Measurements from ENCODE around the gene ZER1.

ZER1 gene

DNA sequence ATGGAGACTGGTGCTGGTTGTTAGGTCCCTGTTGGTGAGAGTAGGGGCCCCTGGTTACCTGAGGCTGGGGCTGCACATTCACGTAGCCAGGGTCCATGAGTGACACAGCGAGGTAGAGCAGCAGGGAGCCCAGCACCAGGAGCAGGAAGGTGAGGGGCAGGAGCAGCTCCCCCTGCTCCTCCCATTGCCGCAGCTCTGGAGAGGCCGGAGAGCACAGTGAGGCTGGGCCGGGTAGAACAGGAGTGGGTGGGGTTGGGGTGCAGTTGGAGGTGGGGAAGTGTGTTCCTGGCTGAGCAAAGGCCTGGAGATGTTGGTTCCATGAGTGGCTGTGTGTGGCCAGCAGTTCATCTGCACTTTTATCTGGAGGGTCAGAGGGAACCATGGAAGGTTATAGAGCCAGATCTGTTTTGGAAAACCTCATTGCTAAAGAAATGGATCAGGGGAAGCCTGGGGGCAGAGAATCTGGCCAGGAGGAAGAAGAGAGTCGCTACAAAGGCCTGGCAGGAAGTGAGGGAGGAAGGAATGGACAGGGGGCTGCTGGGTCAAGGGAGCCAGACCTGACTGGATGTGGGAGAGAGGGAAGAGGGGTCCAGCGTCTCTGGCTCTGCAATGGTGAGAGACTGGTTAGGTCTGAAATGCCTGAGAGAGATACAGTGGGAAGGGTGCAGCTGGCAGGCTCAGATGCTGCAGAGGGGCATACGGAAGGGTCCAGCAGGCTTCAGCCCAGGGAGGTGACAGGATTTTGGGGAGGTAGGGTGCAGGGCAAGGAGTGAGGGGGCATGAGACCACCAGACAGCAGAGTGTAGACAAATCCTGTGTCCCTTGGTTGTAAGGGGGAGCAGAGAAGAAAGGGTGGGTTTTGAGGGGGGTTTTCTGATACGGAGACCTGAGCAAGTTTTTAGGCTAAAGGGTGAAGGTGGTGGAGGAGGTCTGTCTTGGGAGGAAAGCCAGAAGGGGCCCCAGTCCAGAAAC lies 49.1 kb downstream of the ZER1 start:
- peak overlapping the region; percentile 76 for H3K4me3 ChIP-seq (ENCODE audit: low read depth, low read length)
- H3K9ac ChIP-seq (ENCODE audit: low read length): peak overlapping the region; percentile 9
- no peak overlapping the region for H3K27ac ChIP-seq (ENCODE audit: low read depth, low read length)
- 0 out of 2 replicates have a peak, but pooled peaks cover 7% of the 10 kb centered on the region for H3K4me1 ChIP-seq (ENCODE audit: control insufficient read depth, insufficient read depth, low read length)
- H3K27me3 ChIP-seq (ENCODE audit: control insufficient read depth, insufficient read depth, low read length): no peaks in the 10 kb centered on the region
- H3K36me3 ChIP-seq (ENCODE audit: control insufficient read depth, insufficient read depth, low read length): peaks cover 34% of the 10 kb centered on the region
- H3K9me3 ChIP-seq (ENCODE audit: control insufficient read depth, insufficient read depth, low read depth, low read length): no peaks in the 10 kb centered on the region

DNA sequence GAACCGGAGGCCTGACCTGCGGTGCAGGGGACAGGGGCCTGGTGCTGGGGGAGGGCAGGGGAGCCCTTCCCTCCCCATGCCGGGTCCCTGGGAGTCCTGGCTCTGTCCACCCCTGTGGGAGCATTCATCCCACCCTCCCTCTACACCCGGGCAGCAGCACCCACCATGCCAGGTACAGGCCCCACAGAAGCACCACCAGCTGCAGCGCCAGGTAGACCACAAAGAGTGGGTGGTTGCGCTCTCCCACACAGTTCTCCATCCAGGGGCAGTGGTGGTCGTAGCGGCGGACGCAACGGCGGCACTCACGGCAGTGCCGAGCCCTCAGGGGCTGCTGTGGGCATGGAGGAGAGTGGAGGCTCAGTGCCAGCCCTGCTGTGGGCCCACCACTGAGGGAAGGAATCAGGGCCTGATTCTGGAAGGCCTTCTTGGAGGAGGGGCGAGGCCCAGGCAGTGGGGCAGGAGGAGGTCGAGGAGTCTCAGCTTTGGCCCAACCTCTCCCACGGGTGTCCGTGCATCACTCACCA lies 50.2 kb downstream of the ZER1 start:
- Histone ChIP-seq H3K9me3 (ENCODE audit: control insufficient read depth, insufficient read depth, low read depth, low read length) (no peaks in the 10 kb centered on the region), H3K36me3 (ENCODE audit: control insufficient read depth, insufficient read depth, low read length) (peaks cover 37% of the 10 kb centered on the region), H3K4me3 (ENCODE audit: low read depth, low read length) (no peak overlapping the region), H3K9ac (ENCODE audit: low read length) (no peak overlapping the region), H3K27me3 (ENCODE audit: control insufficient read depth, insufficient read depth, low read length) (no peaks in the 10 kb centered on the region), H3K4me1 (ENCODE audit: control insufficient read depth, insufficient read depth, low read length) (0 out of 2 replicates have a peak, but pooled peaks cover 7% of the 10 kb centered on the region), H3K27ac (ENCODE audit: low read depth, low read length) (no peak overlapping the region)

DNA sequence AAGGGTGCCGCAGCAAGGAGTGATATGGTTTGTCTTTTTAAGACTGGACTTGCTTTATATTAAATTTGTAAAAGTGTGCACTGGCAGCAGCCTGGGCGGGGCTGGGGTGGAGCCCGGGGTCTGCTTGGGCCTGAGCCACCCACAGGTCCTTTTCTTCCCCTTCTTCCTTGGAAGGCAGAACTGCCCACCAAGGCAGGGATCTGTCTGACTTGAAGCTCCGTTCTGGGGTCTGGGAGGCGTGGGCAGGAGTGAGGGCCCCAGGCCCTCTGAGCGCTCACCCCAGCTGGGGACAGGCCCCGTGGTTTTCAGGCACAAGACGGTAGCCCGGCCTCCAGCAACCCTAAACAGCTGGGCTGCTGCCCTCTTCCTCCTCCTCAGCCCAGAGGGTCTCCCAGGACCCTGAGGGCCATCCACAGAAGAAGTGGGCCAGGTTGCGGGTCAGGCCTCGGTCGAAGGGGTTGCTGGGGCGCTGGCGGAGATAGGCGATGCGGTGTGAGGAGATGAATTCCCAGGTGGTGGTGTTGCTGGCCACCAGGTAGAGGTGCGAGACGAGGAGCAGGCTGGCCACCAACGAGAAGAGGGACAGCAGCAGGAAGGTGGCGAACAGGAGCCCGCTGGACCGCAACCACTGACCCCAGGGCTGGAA lies 50.8 kb downstream of the ZER1 start:
- 0 out of 2 replicates have a peak, but pooled peaks cover 7% of the 10 kb centered on the region for H3K4me1 ChIP-seq (ENCODE audit: control insufficient read depth, insufficient read depth, low read length)
- H3K36me3 ChIP-seq (ENCODE audit: control insufficient read depth, insufficient read depth, low read length): peaks cover 38% of the 10 kb centered on the region
- H3K9ac ChIP-seq (ENCODE audit: low read length): no peak overlapping the region
- H3K27me3 ChIP-seq (ENCODE audit: control insufficient read depth, insufficient read depth, low read length): no peaks in the 10 kb centered on the region
- H3K27ac ChIP-seq (ENCODE audit: low read depth, low read length): no peak overlapping the region
- no peaks in the 10 kb centered on the region for H3K9me3 ChIP-seq (ENCODE audit: control insufficient read depth, insufficient read depth, low read depth, low read length)
- H3K4me3 ChIP-seq (ENCODE audit: low read depth, low read length): no peak overlapping the region

DNA sequence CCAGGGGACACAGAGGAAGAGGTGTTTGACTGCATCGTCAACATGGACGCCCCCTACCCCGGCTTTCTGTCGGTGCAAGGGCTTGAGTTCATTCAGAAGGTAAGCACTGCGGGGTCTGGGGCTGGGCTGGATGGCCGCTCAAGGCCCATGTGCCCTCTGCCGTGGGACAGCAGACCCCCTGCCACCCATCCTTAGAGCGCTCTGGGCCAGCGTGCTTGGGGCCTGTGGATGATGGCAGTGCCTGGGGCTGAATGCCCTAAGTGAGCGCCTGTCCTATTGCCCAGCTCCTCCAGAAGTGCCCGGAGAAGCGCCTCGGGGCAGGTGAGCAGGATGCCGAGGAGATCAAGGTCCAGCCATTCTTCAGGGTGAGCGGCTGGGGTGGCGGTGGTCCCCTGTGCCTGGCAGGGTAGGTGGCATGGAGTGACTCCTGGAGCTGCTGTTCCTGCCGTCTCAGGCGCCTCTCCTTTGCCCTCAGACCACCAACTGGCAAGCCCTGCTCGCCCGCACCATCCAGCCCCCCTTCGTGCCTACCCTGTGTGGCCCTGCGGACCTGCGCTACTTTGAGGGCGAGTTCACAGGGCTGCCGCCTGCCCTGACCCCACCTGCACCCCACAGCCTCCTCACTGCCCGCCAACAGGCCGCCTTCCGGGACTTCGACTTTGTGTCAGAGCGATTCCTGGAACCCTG lies 51.7 kb downstream of the ZER1 start:
- H3K4me1 ChIP-seq (ENCODE audit: control insufficient read depth, insufficient read depth, low read length): 0 out of 2 replicates have a peak, but pooled peaks cover 5% of the 10 kb centered on the region
- no peaks in the 10 kb centered on the region for H3K9me3 ChIP-seq (ENCODE audit: control insufficient read depth, insufficient read depth, low read depth, low read length)
- H3K27me3 ChIP-seq (ENCODE audit: control insufficient read depth, insufficient read depth, low read length): no peaks in the 10 kb centered on the region
- no peak overlapping the region for H3K4me3 ChIP-seq (ENCODE audit: low read depth, low read length)
- H3K9ac ChIP-seq (ENCODE audit: low read length): no peak overlapping the region
- H3K36me3 ChIP-seq (ENCODE audit: control insufficient read depth, insufficient read depth, low read length): peaks cover 42% of the 10 kb centered on the region
- no peak overlapping the region for H3K27ac ChIP-seq (ENCODE audit: low read depth, low read length)

DNA sequence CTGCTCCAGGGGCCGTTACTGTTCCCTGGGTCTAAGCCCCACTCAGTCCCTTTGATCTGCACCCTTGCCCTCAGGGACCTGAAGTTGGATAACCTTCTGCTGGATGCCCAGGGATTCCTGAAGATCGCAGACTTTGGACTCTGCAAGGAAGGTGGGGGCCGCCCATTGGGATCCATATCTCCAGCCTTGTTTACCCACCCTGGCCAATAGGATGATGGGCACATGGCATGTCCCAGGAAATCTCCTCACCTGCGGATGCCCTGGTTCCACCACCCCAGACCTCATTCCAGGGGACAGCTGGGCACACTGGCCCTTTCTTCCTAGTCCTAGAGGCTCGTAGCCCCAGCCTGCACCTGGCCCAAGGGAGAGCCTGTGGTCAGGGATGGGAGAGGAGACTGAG lies 53.3 kb downstream of the ZER1 start:
- Histone ChIP-seq H3K4me3 (ENCODE audit: low read depth, low read length) (no peak overlapping the region), H3K27me3 (ENCODE audit: control insufficient read depth, insufficient read depth, low read length) (no peaks in the 10 kb centered on the region), H3K27ac (ENCODE audit: low read depth, low read length) (no peak overlapping the region), H3K9ac (ENCODE audit: low read length) (no peak overlapping the region), H3K36me3 (ENCODE audit: control insufficient read depth, insufficient read depth, low read length) (peaks cover 58% of the 10 kb centered on the region), H3K9me3 (ENCODE audit: control insufficient read depth, insufficient read depth, low read depth, low read length) (no peaks in the 10 kb centered on the region), H3K4me1 (ENCODE audit: control insufficient read depth, insufficient read depth, low read length) (0 out of 2 replicates have a peak, but pooled peaks cover 5% of the 10 kb centered on the region)

DNA sequence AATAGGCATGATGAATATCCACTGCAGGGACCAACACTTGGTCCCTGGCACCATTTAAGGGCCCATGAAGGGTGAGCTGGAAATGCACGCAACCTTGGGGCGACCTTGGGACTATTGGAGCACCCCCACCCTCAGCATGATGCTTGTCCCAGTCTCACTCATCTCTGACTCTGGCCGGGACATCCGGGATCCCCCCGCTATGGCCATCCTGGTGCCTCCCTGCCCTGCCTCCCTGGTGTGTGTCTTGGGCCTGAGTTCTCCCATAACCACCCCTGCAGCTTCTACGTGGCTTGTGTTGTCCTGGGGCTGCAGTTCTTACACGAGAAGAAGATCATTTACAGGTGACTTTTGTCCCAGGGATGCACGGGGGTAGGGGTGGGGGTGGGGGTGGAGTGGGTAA lies 53.7 kb downstream of the ZER1 start:
- H3K4me3 ChIP-seq (ENCODE audit: low read depth, low read length): no peak overlapping the region
- no peak overlapping the region for H3K27ac ChIP-seq (ENCODE audit: low read depth, low read length)
- H3K9me3 ChIP-seq (ENCODE audit: control insufficient read depth, insufficient read depth, low read depth, low read length): no peaks in the 10 kb centered on the region
- 0 out of 2 replicates have a peak, but pooled peaks cover 5% of the 10 kb centered on the region for H3K4me1 ChIP-seq (ENCODE audit: control insufficient read depth, insufficient read depth, low read length)
- H3K36me3 ChIP-seq (ENCODE audit: control insufficient read depth, insufficient read depth, low read length): peaks cover 62% of the 10 kb centered on the region
- no peaks in the 10 kb centered on the region for H3K27me3 ChIP-seq (ENCODE audit: control insufficient read depth, insufficient read depth, low read length)
- H3K9ac ChIP-seq (ENCODE audit: low read length): no peak overlapping the region

DNA sequence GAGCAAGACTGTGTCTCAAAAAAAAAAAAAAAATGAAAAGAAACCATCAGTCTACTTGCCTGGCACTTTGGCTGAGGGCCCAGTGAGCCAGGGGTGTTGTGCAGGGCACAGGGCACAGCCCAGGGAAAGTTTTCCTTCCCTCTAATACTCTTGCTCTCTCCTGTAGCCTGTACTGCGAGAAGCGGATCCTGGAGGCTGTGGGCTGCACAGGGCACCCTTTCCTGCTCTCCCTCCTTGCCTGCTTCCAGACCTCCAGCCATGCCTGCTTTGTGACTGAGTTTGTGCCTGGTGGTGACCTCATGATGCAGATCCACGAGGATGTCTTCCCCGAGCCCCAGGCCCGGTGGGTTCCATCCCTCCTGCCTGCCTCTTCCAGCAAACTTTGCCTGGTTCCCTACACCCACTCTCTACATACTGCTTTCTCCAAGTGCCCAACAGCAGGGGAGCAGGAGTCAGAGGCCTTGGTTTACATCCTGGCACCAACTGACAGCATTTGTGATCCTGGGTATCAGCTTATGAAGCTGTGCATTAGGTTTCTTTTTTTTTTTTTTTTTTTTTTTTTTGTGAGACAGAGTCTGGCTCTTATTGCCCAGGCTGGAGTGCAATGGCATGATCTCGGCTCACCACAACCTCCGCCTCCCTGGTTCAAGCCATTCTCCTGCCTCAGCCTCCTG lies 55.0 kb downstream of the ZER1 start:
- Histone ChIP-seq H3K36me3 (ENCODE audit: control insufficient read depth, insufficient read depth, low read length) (peaks cover 65% of the 10 kb centered on the region), H3K9ac (ENCODE audit: low read length) (no peak overlapping the region), H3K27me3 (ENCODE audit: control insufficient read depth, insufficient read depth, low read length) (no peaks in the 10 kb centered on the region), H3K9me3 (ENCODE audit: control insufficient read depth, insufficient read depth, low read depth, low read length) (no peaks in the 10 kb centered on the region), H3K4me1 (ENCODE audit: control insufficient read depth, insufficient read depth, low read length) (no peaks in the 10 kb centered on the region), H3K4me3 (ENCODE audit: low read depth, low read length) (no peak overlapping the region), H3K27ac (ENCODE audit: low read depth, low read length) (no peak overlapping the region)

DNA sequence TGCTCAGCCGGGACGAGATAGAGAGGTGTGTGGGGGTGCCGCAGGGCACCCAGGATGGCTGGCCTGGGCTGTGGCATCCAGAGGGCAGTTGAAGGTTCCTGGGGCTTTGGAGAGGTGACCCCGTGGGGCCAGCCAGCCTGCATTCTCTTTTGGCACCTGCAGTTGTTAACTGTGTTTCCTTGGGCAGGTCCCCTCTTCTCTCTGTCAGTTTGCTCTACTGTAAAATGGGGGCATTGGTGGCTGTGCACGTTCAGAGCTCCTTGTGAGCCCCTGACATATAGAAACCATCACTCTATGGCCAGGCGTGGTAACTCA lies 56.3 kb downstream of the ZER1 start:
- H3K36me3 ChIP-seq (ENCODE audit: control insufficient read depth, insufficient read depth, low read length): peaks cover 54% of the 10 kb centered on the region
- H3K9ac ChIP-seq (ENCODE audit: low read length): no peak overlapping the region

DNA sequence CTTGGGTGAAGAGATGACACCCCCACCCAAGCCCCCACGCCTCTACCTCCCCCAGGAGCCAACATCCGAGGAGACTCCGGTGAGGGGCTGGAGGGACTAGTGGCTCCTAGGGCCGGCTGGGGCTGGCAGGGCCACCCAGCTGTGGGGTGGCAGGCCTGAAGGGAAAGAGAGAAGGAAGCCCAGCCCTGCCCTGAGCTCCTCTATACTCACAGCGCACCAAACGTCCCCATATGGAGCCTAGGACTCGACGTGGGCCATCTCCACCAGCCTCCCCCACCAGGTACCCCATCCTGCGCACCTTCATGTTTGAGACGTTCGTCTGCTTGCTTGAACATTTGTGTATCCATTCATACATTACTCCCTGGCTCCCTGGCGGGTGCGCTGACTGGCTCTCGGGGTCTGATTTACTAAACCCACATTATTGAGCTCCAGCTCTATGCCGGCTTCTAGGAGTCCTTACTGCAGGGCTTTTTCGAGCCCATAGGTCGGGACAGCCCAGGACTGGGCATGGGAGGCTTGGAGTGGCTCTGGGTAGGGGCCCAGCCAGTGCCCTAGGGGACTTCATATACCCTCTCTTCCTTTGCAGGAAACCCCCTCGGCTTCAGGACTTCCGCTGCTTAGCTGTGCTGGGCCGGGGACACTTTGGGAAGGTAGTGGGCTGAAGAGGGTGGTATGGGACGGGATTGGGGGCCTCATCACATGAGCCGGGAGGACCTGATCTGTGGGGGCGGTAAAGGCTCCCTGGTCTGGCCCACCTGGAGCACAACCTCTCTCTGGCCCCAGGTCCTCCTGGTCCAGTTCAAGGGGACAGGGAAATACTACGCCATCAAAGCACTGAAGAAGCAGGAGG lies 56.9 kb downstream of the ZER1 start:
- no peaks in the 10 kb centered on the region for H3K9me3 ChIP-seq (ENCODE audit: control insufficient read depth, insufficient read depth, low read depth, low read length)
- peaks cover 48% of the 10 kb centered on the region for H3K36me3 ChIP-seq (ENCODE audit: control insufficient read depth, insufficient read depth, low read length)
- no peak overlapping the region for H3K4me3 ChIP-seq (ENCODE audit: low read depth, low read length)
- H3K9ac ChIP-seq (ENCODE audit: low read length): no peak overlapping the region
- H3K27me3 ChIP-seq (ENCODE audit: control insufficient read depth, insufficient read depth, low read length): no peaks in the 10 kb centered on the region
- no peak overlapping the region for H3K27ac ChIP-seq (ENCODE audit: low read depth, low read length)
- H3K4me1 ChIP-seq (ENCODE audit: control insufficient read depth, insufficient read depth, low read length): no peaks in the 10 kb centered on the region

More for the DNA sequence above, 56.3 kb downstream of the ZER1 start:
- Histone ChIP-seq H3K9me3 (ENCODE audit: control insufficient read depth, insufficient read depth, low read depth, low read length) (no peaks in the 10 kb centered on the region), H3K27me3 (ENCODE audit: control insufficient read depth, insufficient read depth, low read length) (no peaks in the 10 kb centered on the region), H3K27ac (ENCODE audit: low read depth, low read length) (no peak overlapping the region), H3K4me1 (ENCODE audit: control insufficient read depth, insufficient read depth, low read length) (no peaks in the 10 kb centered on the region), H3K4me3 (ENCODE audit: low read depth, low read length) (no peak overlapping the region)

Measured in HUES6 (cell line).